Measurements from ENCODE around the gene SYT7. TPM values are rescaled to one million over a fixed set of nuclear protein-coding genes. Genes with fewer than 3 reads are reported as not detected.
A peak's percentile ranks its signal among the peaks of the same experiment; 100 is the strongest.

The SYT7 gene
- total RNA-seq, 1 experiment from 2014 or later: 25.2 TPM

- intact Hi-C loops (cut with micrococcal nuclease): loop anchor here (1.0 kb wide), 4 partner anchors 48 to 182 kb away; no protein-coding TSS in a partner anchor
- Mint-ChIP-seq H3K9me3 (ENCODE audit: unreplicated experiment) (no peaks in the 10 kb centered on the region), H3K36me3 (ENCODE audit: insufficient read depth, unreplicated experiment) (no peaks in the 10 kb centered on the region), H3K27ac (ENCODE audit: low read depth, unreplicated experiment) (no peak overlapping the region), H3K4me3 (ENCODE audit: unreplicated experiment) (no peak overlapping the region), H3K4me1 (ENCODE audit: insufficient read depth, unreplicated experiment) (peaks cover 12% of the 10 kb centered on the region), H3K27me3 (ENCODE audit: insufficient read depth, unreplicated experiment) (no peaks in the 10 kb centered on the region)
- BruUV-seq (replicated peaks): no TSS peak
- ChIA-PET POLR2A (interaction anchor here (1.1 kb wide), 1 partner anchor 182 kb away, joined by 4 read pairs; no protein-coding TSS in a partner anchor), CTCF (interaction anchor here (0.6 to 4.7 kb wide), 28 partner anchors 9 to 235 kb away, joined by 3 to 84 read pairs (median 6); a partner anchor contains a TSS)
- DNase-seq (ENCODE audit: unreplicated experiment): no peak
- TF ChIP-seq CTCF (IDR thresholded peaks at IDR 0.05; ENCODE audit: unreplicated experiment): no peak
Observed at GRCh38 chr11:61628662-61628970, 47.7 kb upstream of the SYT7 start.

- Mint-ChIP-seq H3K27me3 (ENCODE audit: insufficient read depth, unreplicated experiment) (no peaks in the 10 kb centered on the region), H3K9me3 (ENCODE audit: unreplicated experiment) (no peaks in the 10 kb centered on the region), H3K4me3 (ENCODE audit: unreplicated experiment) (no peak overlapping the region), H3K4me1 (ENCODE audit: insufficient read depth, unreplicated experiment) (peaks cover 12% of the 10 kb centered on the region), H3K27ac (ENCODE audit: low read depth, unreplicated experiment) (no peak overlapping the region), H3K36me3 (ENCODE audit: insufficient read depth, unreplicated experiment) (no peaks in the 10 kb centered on the region)
- ChIA-PET CTCF (interaction anchor here (0.5 to 4.7 kb wide), 45 partner anchors 8 to 234 kb away, joined by 3 to 84 read pairs (median 6); a partner anchor contains a TSS), POLR2A (interaction anchor here (1.1 kb wide), 1 partner anchor 182 kb away, joined by 4 read pairs; no protein-coding TSS in a partner anchor)
- intact Hi-C loops (cut with micrococcal nuclease): loop anchor here (1.0 kb wide), 4 partner anchors 48 to 182 kb away; no protein-coding TSS in a partner anchor
- no TSS peak for BruUV-seq (replicated peaks)
- TF ChIP-seq CTCF (IDR thresholded peaks at IDR 0.05; ENCODE audit: unreplicated experiment): peak; percentile 94
- DNase-seq (ENCODE audit: unreplicated experiment): peak; percentile 75
Observed at GRCh38 chr11:61627850-61628661, 47.2 kb upstream of the SYT7 start.

- no TSS peak for BruUV-seq (replicated peaks)
- POLR2A ChIA-PET: interaction anchor here (1.1 kb wide), 1 partner anchor 181 kb away, joined by 3 read pairs; no protein-coding TSS in a partner anchor
- intact Hi-C loops (cut with micrococcal nuclease): no loop called here
- no peak for DNase-seq (ENCODE audit: unreplicated experiment)
- no peak overlapping the region for H3K4me3 Mint-ChIP-seq (ENCODE audit: unreplicated experiment)
- no peak for TF ChIP-seq CTCF (IDR thresholded peaks at IDR 0.05; ENCODE audit: unreplicated experiment)
- CTCF ChIA-PET: interaction anchor here (0.5 to 4.7 kb wide), 29 partner anchors 7 to 227 kb away, joined by 3 to 84 read pairs (median 6); a partner anchor contains a TSS
- no peaks in the 10 kb centered on the region for H3K27me3 Mint-ChIP-seq (ENCODE audit: insufficient read depth, unreplicated experiment)
- peak overlapping the region; percentile 54 for H3K27ac Mint-ChIP-seq (ENCODE audit: low read depth, unreplicated experiment)
- H3K36me3 Mint-ChIP-seq (ENCODE audit: insufficient read depth, unreplicated experiment): no peaks in the 10 kb centered on the region
- H3K9me3 Mint-ChIP-seq (ENCODE audit: unreplicated experiment): no peaks in the 10 kb centered on the region
- H3K4me1 Mint-ChIP-seq (ENCODE audit: insufficient read depth, unreplicated experiment): peaks cover 12% of the 10 kb centered on the region
Observed at GRCh38 chr11:61626580-61627380, 45.9 kb upstream of the SYT7 start.

GRCh38 chr11:61625525-61625924 lies 44.6 kb upstream of the SYT7 start:
- Mint-ChIP-seq H3K36me3 (ENCODE audit: insufficient read depth, unreplicated experiment) (no peaks in the 10 kb centered on the region), H3K4me1 (ENCODE audit: insufficient read depth, unreplicated experiment) (peaks cover 12% of the 10 kb centered on the region), H3K27me3 (ENCODE audit: insufficient read depth, unreplicated experiment) (no peaks in the 10 kb centered on the region), H3K9me3 (ENCODE audit: unreplicated experiment) (no peaks in the 10 kb centered on the region), H3K4me3 (ENCODE audit: unreplicated experiment) (no peak overlapping the region), H3K27ac (ENCODE audit: low read depth, unreplicated experiment) (no peak overlapping the region)
- no TSS peak for BruUV-seq (replicated peaks)
- ChIA-PET CTCF (interaction anchor here (0.7 to 4.0 kb wide), 6 partner anchors 13 to 179 kb away, joined by 3 to 25 read pairs (median 4); no protein-coding TSS in a partner anchor), POLR2A (interaction anchor here (0.6 to 1.1 kb wide), 3 partner anchors 44 to 180 kb away, joined by 3 to 5 read pairs (median 4); no protein-coding TSS in a partner anchor)
- DNase-seq (ENCODE audit: unreplicated experiment): no peak
- intact Hi-C loops (cut with micrococcal nuclease): no loop called here
- no peak for TF ChIP-seq CTCF (IDR thresholded peaks at IDR 0.05; ENCODE audit: unreplicated experiment)

Data from MCF 10A (cell line).